SKM-1 (cell line): ENCODE results near the gene DNASE1L3.
"Not testable (repeated sequence)": the region's sequence is repeated elsewhere in the genome, so short reads cannot be mapped to it uniquely, and the experiment has no call there.

Experiments
- DNase-seq: peaks from one replicate; lab custom pipeline; 2025; ENCODE audit not compliant: unreplicated experiment; lab: John Stamatoyannopoulos, UW

The DNASE1L3 gene

GRCh38 chr3:58210761-58211460 lies at the start of gene DNASE1L3:
TSS of gene DNASE1L3 (minus strand) at chr3:58210972. CDS start at chr3:58210906, 66 bp downstream.
- no peak for DNase-seq

- DNase-seq: no peak
These were observed 49.5 kb upstream of the DNASE1L3 start for GRCh38 chr3:58260261-58260731.

GRCh38 chr3:58258392-58259055 lies 47.8 kb upstream of the DNASE1L3 start:
- DNase-seq: no peak

GRCh38 chr3:58256511-58256910 lies 45.7 kb upstream of the DNASE1L3 start:
- no peak for DNase-seq

- DNase-seq: no peak
These were observed 45.3 kb upstream of the DNASE1L3 start for GRCh38 chr3:58256061-58256460.

GRCh38 chr3:58254144-58254543 lies 43.4 kb upstream of the DNASE1L3 start:
- no peak for DNase-seq

GRCh38 chr3:58251631-58252035 lies 40.9 kb upstream of the DNASE1L3 start:
- no peak for DNase-seq

GRCh38 chr3:58250093-58250707 lies 39.4 kb upstream of the DNASE1L3 start:
- DNase-seq: no peak

- DNase-seq: no peak
These were observed 38.8 kb upstream of the DNASE1L3 start for GRCh38 chr3:58249358-58250092.

GRCh38 chr3:58246148-58247047 lies 35.6 kb upstream of the DNASE1L3 start:
- DNase-seq: no peak

GRCh38 chr3:58243976-58244585 lies 33.3 kb upstream of the DNASE1L3 start:
- DNase-seq: no peak

- not testable (repeated sequence) for DNase-seq
These were observed 32.1 kb upstream of the DNASE1L3 start for GRCh38 chr3:58242860-58243259.

GRCh38 chr3:58242340-58242739 lies 31.6 kb upstream of the DNASE1L3 start:
- DNase-seq: no peak

GRCh38 chr3:58241306-58242044 lies 30.7 kb upstream of the DNASE1L3 start:
- DNase-seq: no peak

GRCh38 chr3:58238830-58239229 lies 28.1 kb upstream of the DNASE1L3 start:
- no peak for DNase-seq

- peak; percentile 32 for DNase-seq
These were observed 27.3 kb upstream of the DNASE1L3 start for GRCh38 chr3:58237941-58238681.

GRCh38 chr3:58237238-58237940 lies 26.6 kb upstream of the DNASE1L3 start, which contains the start of gene ABHD6:
TSS of gene ABHD6 (plus strand) at chr3:58237792. CDS start at chr3:58256587, 18,795 bp downstream.
- DNase-seq: peak; percentile 48
